HCT116 (cell line): ENCODE measurements around the gene FAIM2. TPM values are rescaled to one million over a fixed set of nuclear protein-coding genes. Genes with fewer than 3 reads are reported as not detected.

Experiments used
- ATAC-seq: fragments of 200-7000 bp; cut with Tn5 transposase; 2 replicates; pipeline ENCODE4 v1.9.1; 2020; ENCODE audit warnings: mild to moderate bottlenecking, moderate library complexity
- BruUV-seq: library from RNA; stranded (reverse); fragments of 400-500 nt; replicated peaks from 2 replicates; lab custom pipeline; 2021; lab: Mats Ljungman, UMichigan
- CTCF ChIA-PET: fragments of 300-600 bp; sonication (Branson Sonifier 250); formaldehyde crosslinking; loops from one replicate; lab custom pipeline; 2021; ENCODE audit warnings: antibody characterized with exemption; lab: Charles Lee
- POLR2A ChIA-PET: fragments of 300-600, 350-600 bp; sonication (Branson Sonifier 250); formaldehyde crosslinking; loops from one replicate; lab custom pipeline; 2021; ENCODE audit warnings: antibody characterized with exemption; lab: Charles Lee
- RAD21 ChIA-PET, 2 experiments: fragments of 300-600 bp; sonication (Branson Sonifier 250); formaldehyde crosslinking; loops; one replicate each; lab custom pipeline; 2023; ENCODE audit warnings: low total read pairs in 2 of 2; ENCODE audit not compliant: uncharacterized antibody in 2 of 2, unreplicated experiment in 2 of 2, low non-redundant PET in 1 of 2; lab: Charles Lee
- DNase-seq: peaks from one replicate; pipeline ENCODE4 v3.0.0-alpha.2; 2010; ENCODE audit warnings: low read depth, low spot score
- H2AFZ ChIP-seq: fragments of 200-600 bp; shearing (Covaris generic), sonication (generic); 2 replicates; pipeline ENCODE4 v1.6.1; 2017; ENCODE audit warnings: low read depth, mixed run types, mixed read lengths, antibody characterized with exemption, low read length; ENCODE audit not compliant: poor library complexity, severe bottlenecking
- H3K27ac ChIP-seq: 2 replicates; pipeline ENCODE4 v1.5.1; 2012; ENCODE audit warnings: low read depth, low read length
- H3K27me3 ChIP-seq: fragments of 200-600 bp; sonication (generic); 2 replicates; pipeline ENCODE4 v1.6.1; 2016; ENCODE audit warnings: mixed run types, low read length, mixed read lengths; ENCODE audit not compliant: insufficient read depth
- H3K36me3 ChIP-seq, 2 experiments: fragments of 200-500 bp in 1 of 2; fragments of 200-600 bp in 1 of 2; sonication (Bioruptor generic) in 1 of 2; sonication (generic) in 1 of 2; 2 replicates each; pipeline versions ENCODE4 v1.5.1 to v1.6.1; 2014 to 2016; ENCODE audit warnings: low read length in 2 of 2, inconsistent platforms in 1 of 2, mixed read lengths in 1 of 2, mixed run types in 1 of 2; ENCODE audit not compliant: insufficient read depth in 2 of 2, control insufficient read depth in 1 of 2
- H3K4me1 ChIP-seq, 2 experiments: fragments of 200-600 bp in 1 of 2; sonication (generic) in 1 of 2; 2 replicates each; pipeline versions ENCODE4 v1.5.1 to v1.6.1; 2012 to 2017; ENCODE audit warnings: low read length in 2 of 2, inconsistent platforms in 1 of 2, mild to moderate bottlenecking in 1 of 2, mixed read lengths in 1 of 2, mixed run types in 1 of 2, moderate library complexity in 1 of 2; ENCODE audit not compliant: insufficient read depth in 2 of 2, control insufficient read depth in 1 of 2
- H3K4me2 ChIP-seq: fragments of 200-600 bp; sonication (generic); 2 replicates; pipeline ENCODE4 v1.6.1; 2017; ENCODE audit warnings: mixed run types, low read length, mixed read lengths
- H3K4me3 ChIP-seq, 2 experiments: fragments of 200-600 bp in 1 of 2; sonication (generic) in 1 of 2; replicated peaks in 1 of 2; 2 replicates each; pipeline ENCODE4 v1.5.1; 2011 to 2016; ENCODE audit warnings: low read length in 2 of 2, control low read depth in 1 of 2, low read depth in 1 of 2, mild to moderate bottlenecking in 1 of 2, mixed read lengths in 1 of 2, mixed run types in 1 of 2
- H3K79me2 ChIP-seq: fragments of 200-600 bp; sonication (generic); 2 replicates; pipeline ENCODE4 v1.6.1; 2017; ENCODE audit warnings: mild to moderate bottlenecking, mixed run types, low read length, moderate library complexity, mixed read lengths; ENCODE audit not compliant: insufficient read depth
- H3K9ac ChIP-seq: fragments of 200-600 bp; sonication (generic); 2 replicates; pipeline ENCODE4 v1.6.1; 2016; ENCODE audit warnings: low read length, mixed read lengths
- H3K9me2 ChIP-seq: fragments of 200-600 bp; sonication (generic), shearing (Covaris generic); 2 replicates; pipeline ENCODE4 v1.6.1; 2017; ENCODE audit warnings: mixed run types, mild to moderate bottlenecking, moderate library complexity; ENCODE audit not compliant: insufficient read depth
- H3K9me3 ChIP-seq, 2 experiments: fragments of 200-500 bp in 1 of 2; fragments of 200-600 bp in 1 of 2; sonication (Bioruptor generic) in 1 of 2; sonication (generic) in 1 of 2; 2 replicates each; pipeline ENCODE4 v1.6.1; 2014 to 2017; ENCODE audit warnings: low read length in 2 of 2, mixed read lengths in 2 of 2, inconsistent platforms in 1 of 2, low read depth in 1 of 2, mild to moderate bottlenecking in 1 of 2, mixed run types in 1 of 2, moderate library complexity in 1 of 2; ENCODE audit not compliant: control insufficient read depth in 1 of 2, insufficient read depth in 1 of 2
- H4K20me1 ChIP-seq: fragments of 200-600 bp; sonication (generic), shearing (Covaris generic); 2 replicates; pipeline ENCODE4 v1.6.1; 2017; ENCODE audit warnings: mixed run types, mild to moderate bottlenecking, moderate library complexity; ENCODE audit not compliant: insufficient read depth
- CBX3 ChIP-seq: IDR thresholded peaks from 2 replicates; pipeline ENCODE4 v1.6.1; 2012; ENCODE audit warnings: low read depth
- EGR1 ChIP-seq: IDR thresholded peaks from 2 replicates; pipeline ENCODE4 v1.6.1; 2012; ENCODE audit warnings: low read depth
- JUND ChIP-seq: IDR thresholded peaks from 2 replicates; pipeline ENCODE4 v1.6.1; 2012
- POLR2AphosphoS5 ChIP-seq: IDR thresholded peaks from 2 replicates; pipeline ENCODE4 v1.6.1; 2011; ENCODE audit warnings: mild to moderate bottlenecking, low read depth, low read length, moderate library complexity
- SP1 ChIP-seq: IDR thresholded peaks from 2 replicates; pipeline ENCODE4 v1.6.1; 2012; ENCODE audit warnings: low read depth
- SRF ChIP-seq: IDR thresholded peaks from 2 replicates; pipeline ENCODE4 v1.6.1; 2012; ENCODE audit warnings: low read depth
- TCF7L2 ChIP-seq: IDR thresholded peaks from 2 replicates; pipeline ENCODE4 v1.7.0; 2011; ENCODE audit warnings: borderline replicate concordance, inconsistent platforms; ENCODE audit not compliant: insufficient read depth, insufficient read length; ENCODE audit errors: extremely low read depth
- YY1 ChIP-seq: IDR thresholded peaks from 2 replicates; pipeline ENCODE4 v1.6.1; 2011; ENCODE audit warnings: low read length, low read depth, moderate library complexity, mild to moderate bottlenecking; ENCODE audit not compliant: insufficient replicate concordance; ENCODE audit errors: extremely low read depth
- ZFX ChIP-seq: fragments of 450-650 bp; IDR thresholded peaks from 2 replicates; pipeline ENCODE4 v1.6.1; 2017
- ZNF274 ChIP-seq: fragments of 200-500 bp; sonication (Bioruptor generic); IDR thresholded peaks from 2 replicates; pipeline ENCODE4 v1.6.1; 2014; ENCODE audit warnings: mild to moderate bottlenecking, low read depth, low read length, inconsistent platforms
- intact Hi-C: fragments of 100-400 bp; cut with micrococcal nuclease; formaldehyde crosslinking; loops from 2 replicates; pipeline ENCODE4 v1.10.0; 2022
- total RNA-seq: library from RNA; stranded (reverse); gene quantifications from one replicate; pipeline ENCODE4 v1.2.1, GENCODE V29; 2021; ENCODE audit not compliant: unreplicated experiment
- TF ChIP-seq, protein P1 (sequence below): IDR thresholded peaks from 2 replicates; pipeline ENCODE4 v1.6.1; 2012; ENCODE audit warnings: low read depth
- TF ChIP-seq, protein P2 (sequence below): IDR thresholded peaks from 2 replicates; pipeline ENCODE4 v1.6.1; 2011; ENCODE audit warnings: mild to moderate bottlenecking, low read length, moderate library complexity; ENCODE audit not compliant: insufficient replicate concordance; ENCODE audit errors: extremely low read depth
- TF ChIP-seq, protein P3 (sequence below): IDR thresholded peaks from 2 replicates; pipeline ENCODE4 v1.6.1; 2012

Gene FAIM2
- total RNA-seq, 1 experiment from 2014 or later = not detected

- TF ChIP-seq CBX3 (no peak), YY1 (no peak), SP1 (no peak), TCF7L2 (no peak), JUND (no peak), EGR1 (no peak), ZNF274 (no peak), POLR2AphosphoS5 (no peak), SRF (no peak), ZFX (no peak)
- TF ChIP-seq, protein P1, sequence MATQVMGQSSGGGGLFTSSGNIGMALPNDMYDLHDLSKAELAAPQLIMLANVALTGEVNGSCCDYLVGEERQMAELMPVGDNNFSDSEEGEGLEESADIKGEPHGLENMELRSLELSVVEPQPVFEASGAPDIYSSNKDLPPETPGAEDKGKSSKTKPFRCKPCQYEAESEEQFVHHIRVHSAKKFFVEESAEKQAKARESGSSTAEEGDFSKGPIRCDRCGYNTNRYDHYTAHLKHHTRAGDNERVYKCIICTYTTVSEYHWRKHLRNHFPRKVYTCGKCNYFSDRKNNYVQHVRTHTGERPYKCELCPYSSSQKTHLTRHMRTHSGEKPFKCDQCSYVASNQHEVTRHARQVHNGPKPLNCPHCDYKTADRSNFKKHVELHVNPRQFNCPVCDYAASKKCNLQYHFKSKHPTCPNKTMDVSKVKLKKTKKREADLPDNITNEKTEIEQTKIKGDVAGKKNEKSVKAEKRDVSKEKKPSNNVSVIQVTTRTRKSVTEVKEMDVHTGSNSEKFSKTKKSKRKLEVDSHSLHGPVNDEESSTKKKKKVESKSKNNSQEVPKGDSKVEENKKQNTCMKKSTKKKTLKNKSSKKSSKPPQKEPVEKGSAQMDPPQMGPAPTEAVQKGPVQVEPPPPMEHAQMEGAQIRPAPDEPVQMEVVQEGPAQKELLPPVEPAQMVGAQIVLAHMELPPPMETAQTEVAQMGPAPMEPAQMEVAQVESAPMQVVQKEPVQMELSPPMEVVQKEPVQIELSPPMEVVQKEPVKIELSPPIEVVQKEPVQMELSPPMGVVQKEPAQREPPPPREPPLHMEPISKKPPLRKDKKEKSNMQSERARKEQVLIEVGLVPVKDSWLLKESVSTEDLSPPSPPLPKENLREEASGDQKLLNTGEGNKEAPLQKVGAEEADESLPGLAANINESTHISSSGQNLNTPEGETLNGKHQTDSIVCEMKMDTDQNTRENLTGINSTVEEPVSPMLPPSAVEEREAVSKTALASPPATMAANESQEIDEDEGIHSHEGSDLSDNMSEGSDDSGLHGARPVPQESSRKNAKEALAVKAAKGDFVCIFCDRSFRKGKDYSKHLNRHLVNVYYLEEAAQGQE = no peak
- TF ChIP-seq, protein P2, sequence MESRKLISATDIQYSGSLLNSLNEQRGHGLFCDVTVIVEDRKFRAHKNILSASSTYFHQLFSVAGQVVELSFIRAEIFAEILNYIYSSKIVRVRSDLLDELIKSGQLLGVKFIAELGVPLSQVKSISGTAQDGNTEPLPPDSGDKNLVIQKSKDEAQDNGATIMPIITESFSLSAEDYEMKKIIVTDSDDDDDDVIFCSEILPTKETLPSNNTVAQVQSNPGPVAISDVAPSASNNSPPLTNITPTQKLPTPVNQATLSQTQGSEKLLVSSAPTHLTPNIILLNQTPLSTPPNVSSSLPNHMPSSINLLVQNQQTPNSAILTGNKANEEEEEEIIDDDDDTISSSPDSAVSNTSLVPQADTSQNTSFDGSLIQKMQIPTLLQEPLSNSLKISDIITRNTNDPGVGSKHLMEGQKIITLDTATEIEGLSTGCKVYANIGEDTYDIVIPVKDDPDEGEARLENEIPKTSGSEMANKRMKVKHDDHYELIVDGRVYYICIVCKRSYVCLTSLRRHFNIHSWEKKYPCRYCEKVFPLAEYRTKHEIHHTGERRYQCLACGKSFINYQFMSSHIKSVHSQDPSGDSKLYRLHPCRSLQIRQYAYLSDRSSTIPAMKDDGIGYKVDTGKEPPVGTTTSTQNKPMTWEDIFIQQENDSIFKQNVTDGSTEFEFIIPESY = no peak
- TF ChIP-seq, protein P3, sequence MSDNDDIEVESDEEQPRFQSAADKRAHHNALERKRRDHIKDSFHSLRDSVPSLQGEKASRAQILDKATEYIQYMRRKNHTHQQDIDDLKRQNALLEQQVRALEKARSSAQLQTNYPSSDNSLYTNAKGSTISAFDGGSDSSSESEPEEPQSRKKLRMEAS = no peak
- TF ChIP-seq, all 23 proteins: peak for 0
- CTCF ChIA-PET = no interaction called here
- no peaks in the 10 kb centered on the region for H3K79me2 ChIP-seq
- POLR2A ChIA-PET = no interaction called here
- no peak overlapping the region for H3K4me2 ChIP-seq
- no peaks in the 10 kb centered on the region for H4K20me1 ChIP-seq
- DNase-seq = no peak
- no peaks in the 10 kb centered on the region for H3K4me1 ChIP-seq
- H3K9me3 ChIP-seq = no peaks in the 10 kb centered on the region
- no peak overlapping the region for H3K27ac ChIP-seq
- RAD21 ChIA-PET = no interaction called here
- H3K9ac ChIP-seq = no peak overlapping the region
- H3K4me3 ChIP-seq = no peak overlapping the region
- H3K9me2 ChIP-seq = no peaks in the 10 kb centered on the region
- intact Hi-C loops = no loop called here
- H2AFZ ChIP-seq = no peak overlapping the region
- ATAC-seq = no peak
- H3K27me3 ChIP-seq = peaks cover 12% of the 10 kb centered on the region
- BruUV-seq = no TSS peak
- no peaks in the 10 kb centered on the region for H3K36me3 ChIP-seq
Observed at GRCh38 chr12:49887536-49888401, 15.9 kb downstream of the FAIM2 start.
